ENCODE measurements around the gene BAIAP2L1. TPM values are rescaled to one million over a fixed set of nuclear protein-coding genes. Genes with fewer than 3 reads are reported as not detected.

Gene BAIAP2L1
- total and polyA plus RNA-seq, 9 of the 15 experiments (the other 6 are each of a cell fraction or from before 2014, with no cell fraction given) = 4.2 to 29.8 (median 15.5) TPM

- TF ChIP-seq, protein P1, sequence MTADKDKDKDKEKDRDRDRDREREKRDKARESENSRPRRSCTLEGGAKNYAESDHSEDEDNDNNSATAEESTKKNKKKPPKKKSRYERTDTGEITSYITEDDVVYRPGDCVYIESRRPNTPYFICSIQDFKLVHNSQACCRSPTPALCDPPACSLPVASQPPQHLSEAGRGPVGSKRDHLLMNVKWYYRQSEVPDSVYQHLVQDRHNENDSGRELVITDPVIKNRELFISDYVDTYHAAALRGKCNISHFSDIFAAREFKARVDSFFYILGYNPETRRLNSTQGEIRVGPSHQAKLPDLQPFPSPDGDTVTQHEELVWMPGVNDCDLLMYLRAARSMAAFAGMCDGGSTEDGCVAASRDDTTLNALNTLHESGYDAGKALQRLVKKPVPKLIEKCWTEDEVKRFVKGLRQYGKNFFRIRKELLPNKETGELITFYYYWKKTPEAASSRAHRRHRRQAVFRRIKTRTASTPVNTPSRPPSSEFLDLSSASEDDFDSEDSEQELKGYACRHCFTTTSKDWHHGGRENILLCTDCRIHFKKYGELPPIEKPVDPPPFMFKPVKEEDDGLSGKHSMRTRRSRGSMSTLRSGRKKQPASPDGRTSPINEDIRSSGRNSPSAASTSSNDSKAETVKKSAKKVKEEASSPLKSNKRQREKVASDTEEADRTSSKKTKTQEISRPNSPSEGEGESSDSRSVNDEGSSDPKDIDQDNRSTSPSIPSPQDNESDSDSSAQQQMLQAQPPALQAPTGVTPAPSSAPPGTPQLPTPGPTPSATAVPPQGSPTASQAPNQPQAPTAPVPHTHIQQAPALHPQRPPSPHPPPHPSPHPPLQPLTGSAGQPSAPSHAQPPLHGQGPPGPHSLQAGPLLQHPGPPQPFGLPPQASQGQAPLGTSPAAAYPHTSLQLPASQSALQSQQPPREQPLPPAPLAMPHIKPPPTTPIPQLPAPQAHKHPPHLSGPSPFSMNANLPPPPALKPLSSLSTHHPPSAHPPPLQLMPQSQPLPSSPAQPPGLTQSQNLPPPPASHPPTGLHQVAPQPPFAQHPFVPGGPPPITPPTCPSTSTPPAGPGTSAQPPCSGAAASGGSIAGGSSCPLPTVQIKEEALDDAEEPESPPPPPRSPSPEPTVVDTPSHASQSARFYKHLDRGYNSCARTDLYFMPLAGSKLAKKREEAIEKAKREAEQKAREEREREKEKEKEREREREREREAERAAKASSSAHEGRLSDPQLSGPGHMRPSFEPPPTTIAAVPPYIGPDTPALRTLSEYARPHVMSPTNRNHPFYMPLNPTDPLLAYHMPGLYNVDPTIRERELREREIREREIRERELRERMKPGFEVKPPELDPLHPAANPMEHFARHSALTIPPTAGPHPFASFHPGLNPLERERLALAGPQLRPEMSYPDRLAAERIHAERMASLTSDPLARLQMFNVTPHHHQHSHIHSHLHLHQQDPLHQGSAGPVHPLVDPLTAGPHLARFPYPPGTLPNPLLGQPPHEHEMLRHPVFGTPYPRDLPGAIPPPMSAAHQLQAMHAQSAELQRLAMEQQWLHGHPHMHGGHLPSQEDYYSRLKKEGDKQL (CRISPR knock-in tag; IDR thresholded peaks at IDR 0.05; ENCODE audit: borderline replicate concordance) = no peak
- TF ChIP-seq MEF2A (IDR thresholded peaks at IDR 0.05; ENCODE audit: control insufficient read depth, low read depth, low read length) = no peak
- TF ChIP-seq SAFB2 (IDR thresholded peaks at IDR 0.05; ENCODE audit: borderline replicate concordance, low read depth, low read length, severe bottlenecking) = no peak
- TF ChIP-seq FUS (optimal IDR thresholded peaks at IDR 0.05; ENCODE audit: low read depth, low read length) = no peak
- TF ChIP-seq ZNF398 (CRISPR knock-in tag; IDR thresholded peaks at IDR 0.05) = no peak
- no peak for TF ChIP-seq RBM15 (IDR thresholded peaks at IDR 0.05; ENCODE audit: insufficient read depth, low read length)
- TF ChIP-seq, protein P2, sequence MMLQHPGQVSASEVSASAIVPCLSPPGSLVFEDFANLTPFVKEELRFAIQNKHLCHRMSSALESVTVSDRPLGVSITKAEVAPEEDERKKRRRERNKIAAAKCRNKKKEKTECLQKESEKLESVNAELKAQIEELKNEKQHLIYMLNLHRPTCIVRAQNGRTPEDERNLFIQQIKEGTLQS (IDR thresholded peaks at IDR 0.05) = no peak
- TF ChIP-seq, protein P2 (CRISPR knock-in tag; conservative IDR thresholded peaks at IDR 0.05) = no peak
- no peak for TF ChIP-seq ZBTB34 (CRISPR knock-in tag; IDR thresholded peaks at IDR 0.05)
- TF ChIP-seq ARID1B (IDR thresholded peaks at IDR 0.05) = no peak
- no peak for TF ChIP-seq STAT5B (CRISPR knock-in tag; IDR thresholded peaks at IDR 0.05)
- TF ChIP-seq RB1 (IDR thresholded peaks at IDR 0.05; ENCODE audit: low read depth) = peak; percentile 72; the same call in 1 of the 2 replicates
- 0 out of 4 replicates have a peak, but pooled peaks of 1 of the 2 experiments have one; percentile 3 for TF ChIP-seq RCOR1 (IDR thresholded peaks at IDR 0.05; ENCODE audit: borderline replicate concordance in 1 of 2, low read depth in 2 of 2, low read length in 2 of 2)
- TF ChIP-seq CGGBP1 (CRISPR knock-in tag; IDR thresholded peaks at IDR 0.05) = no peak
- TF ChIP-seq NFIX (CRISPR knock-in tag; IDR thresholded peaks at IDR 0.05; ENCODE audit: low read depth) = no peak
- TF ChIP-seq DPF2 (IDR thresholded peaks at IDR 0.05) = no peak
- no peak; the same call in 1 of the 2 replicates for TF ChIP-seq SMC3 (conservative IDR thresholded peaks at IDR 0.05; ENCODE audit: insufficient read depth, low read depth, low read length)
These were observed at the start of gene BAIAP2L1 (continued) for GRCh38 chr7:98400542-98401340.
